Left ventricle myocardium inferior (tissue), 1 donor: Measurements from ENCODE around the gene OASL. TPM values are rescaled to one million over a fixed set of nuclear protein-coding genes. Genes with fewer than 3 reads are reported as not detected.

Source experiments
- DNase-seq: peaks from one replicate; pipeline ENCODE4 v3.0.0-alpha.2; 2020
- H3K27ac ChIP-seq: fragments of 200-600 bp; replicated peaks from 2 replicates; pipeline ENCODE4 v1.8.0; 2021
- H3K27me3 ChIP-seq: fragments of 200-600 bp; 2 replicates; pipeline ENCODE4 v1.8.0; 2021; ENCODE audit warnings: low read depth
- H3K36me3 ChIP-seq: fragments of 200-600 bp; 2 replicates; pipeline ENCODE4 v1.8.0; 2021
- H3K4me1 ChIP-seq: fragments of 200-600 bp; 2 replicates; pipeline ENCODE4 v1.8.0; 2021
- H3K4me3 ChIP-seq: fragments of 200-600 bp; 2 replicates; pipeline ENCODE4 v1.8.0; 2021; ENCODE audit warnings: mild to moderate bottlenecking, moderate library complexity
- H3K9me3 ChIP-seq: fragments of 200-600 bp; replicated peaks from 2 replicates; pipeline ENCODE4 v1.8.0; 2021
- intact Hi-C: fragments of 100-400 bp; cut with micrococcal nuclease; formaldehyde crosslinking; loops from one replicate; pipeline ENCODE4 v1.11.0; 2022
- total RNA-seq: library from RNA; stranded (reverse); fragmentation: NEBNext Ultra II Directional; extraction: Animal tissue kit (Norgen Biotek cat#: 25700); gene quantifications from one replicate; pipeline ENCODE4 v1.2.1, GENCODE V29; 2021
- TF ChIP-seq, protein P1 (sequence below): fragments of 200-600 bp; IDR thresholded peaks from 2 replicates; pipeline ENCODE4 v1.8.0; 2021; ENCODE audit warnings: antibody characterized with exemption, mild to moderate bottlenecking, borderline replicate concordance
- donor health status: DM: no; HTN: yes; CAD: no; lungs with severe emphysema.

Gene OASL
- total RNA-seq, 1 donor from 2014 or later, result 0.25 TPM

GRCh38 chr12:120999191-121000120, 39.6 kb downstream of the OASL start:
- no peak for DNase-seq
- Histone ChIP-seq H3K36me3 (peaks cover 23% of the 10 kb centered on the region), H3K4me1 (no peaks in the 10 kb centered on the region), H3K27ac (no peak overlapping the region), H3K27me3 (peaks cover 35% of the 10 kb centered on the region), H3K4me3 (no peak overlapping the region), H3K9me3 (no peaks in the 10 kb centered on the region)
- intact Hi-C loops, result no loop called here
- TF ChIP-seq, protein P1, sequence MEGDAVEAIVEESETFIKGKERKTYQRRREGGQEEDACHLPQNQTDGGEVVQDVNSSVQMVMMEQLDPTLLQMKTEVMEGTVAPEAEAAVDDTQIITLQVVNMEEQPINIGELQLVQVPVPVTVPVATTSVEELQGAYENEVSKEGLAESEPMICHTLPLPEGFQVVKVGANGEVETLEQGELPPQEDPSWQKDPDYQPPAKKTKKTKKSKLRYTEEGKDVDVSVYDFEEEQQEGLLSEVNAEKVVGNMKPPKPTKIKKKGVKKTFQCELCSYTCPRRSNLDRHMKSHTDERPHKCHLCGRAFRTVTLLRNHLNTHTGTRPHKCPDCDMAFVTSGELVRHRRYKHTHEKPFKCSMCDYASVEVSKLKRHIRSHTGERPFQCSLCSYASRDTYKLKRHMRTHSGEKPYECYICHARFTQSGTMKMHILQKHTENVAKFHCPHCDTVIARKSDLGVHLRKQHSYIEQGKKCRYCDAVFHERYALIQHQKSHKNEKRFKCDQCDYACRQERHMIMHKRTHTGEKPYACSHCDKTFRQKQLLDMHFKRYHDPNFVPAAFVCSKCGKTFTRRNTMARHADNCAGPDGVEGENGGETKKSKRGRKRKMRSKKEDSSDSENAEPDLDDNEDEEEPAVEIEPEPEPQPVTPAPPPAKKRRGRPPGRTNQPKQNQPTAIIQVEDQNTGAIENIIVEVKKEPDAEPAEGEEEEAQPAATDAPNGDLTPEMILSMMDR, result no peak

GRCh38 chr12:120998435-120998834, 40.6 kb downstream of the OASL start:
- Histone ChIP-seq H3K27ac (no peak overlapping the region), H3K9me3 (no peaks in the 10 kb centered on the region), H3K4me3 (no peak overlapping the region), H3K4me1 (no peaks in the 10 kb centered on the region), H3K27me3 (peaks cover 35% of the 10 kb centered on the region), H3K36me3 (peaks cover 13% of the 10 kb centered on the region)
- TF ChIP-seq, protein P1, result no peak
- intact Hi-C loops, result no loop called here
- DNase-seq, result no peak

DNA sequence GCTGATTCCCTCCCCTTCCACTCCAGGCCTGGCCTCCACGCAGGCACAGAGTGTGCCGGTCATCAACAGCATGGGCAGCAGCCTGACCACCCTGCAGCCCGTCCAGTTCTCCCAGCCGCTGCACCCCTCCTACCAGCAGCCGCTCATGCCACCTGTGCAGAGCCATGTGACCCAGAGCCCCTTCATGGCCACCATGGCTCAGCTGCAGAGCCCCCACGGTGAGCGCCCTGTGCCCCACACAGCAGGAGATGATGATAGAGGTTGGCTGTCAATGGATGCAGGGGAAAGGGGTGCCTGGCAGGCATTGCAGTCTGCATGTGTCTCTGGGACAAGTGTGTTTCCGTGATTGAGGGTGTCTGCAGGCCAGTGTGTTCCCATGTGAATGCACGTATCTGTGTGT, 41.6 kb downstream of the OASL start:
- DNase-seq, result no peak
- no peak overlapping the region for H3K4me3 ChIP-seq
- H3K36me3 ChIP-seq, result peaks cover 3% of the 10 kb centered on the region
- H3K4me1 ChIP-seq, result no peaks in the 10 kb centered on the region
- TF ChIP-seq, protein P1, result no peak
- H3K9me3 ChIP-seq, result no peaks in the 10 kb centered on the region
- H3K27ac ChIP-seq, result no peak overlapping the region
- peaks cover 35% of the 10 kb centered on the region for H3K27me3 ChIP-seq
- intact Hi-C loops, result no loop called here

DNA sequence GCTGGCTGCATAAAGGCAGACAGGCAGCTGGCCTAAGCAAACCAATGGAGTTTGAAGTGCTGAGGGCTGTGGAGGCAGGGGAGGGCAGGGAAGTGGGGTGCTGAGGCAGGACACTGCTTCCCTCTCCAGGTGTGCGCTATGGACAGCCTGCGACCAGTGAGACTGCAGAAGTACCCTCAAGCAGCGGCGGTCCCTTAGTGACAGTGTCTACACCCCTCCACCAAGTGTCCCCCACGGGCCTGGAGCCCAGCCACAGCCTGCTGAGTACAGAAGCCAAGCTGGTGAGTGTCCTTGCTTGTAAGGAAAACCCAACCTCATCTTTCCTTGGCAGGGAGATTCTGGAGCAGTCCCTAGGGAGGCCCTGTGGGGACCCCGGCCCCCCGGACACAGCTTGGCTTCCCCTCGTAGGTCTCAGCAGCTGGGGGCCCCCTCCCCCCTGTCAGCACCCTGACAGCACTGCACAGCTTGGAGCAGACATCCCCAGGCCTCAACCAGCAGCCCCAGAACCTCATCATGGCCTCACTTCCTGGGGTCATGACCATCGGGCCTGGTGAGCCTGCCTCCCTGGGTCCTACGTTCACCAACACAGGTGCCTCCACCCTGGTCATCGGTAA, 42.8 kb downstream of the OASL start:
- H3K9me3 ChIP-seq, result no peaks in the 10 kb centered on the region
- TF ChIP-seq, protein P1, result no peak
- H3K36me3 ChIP-seq, result no peaks in the 10 kb centered on the region
- H3K27ac ChIP-seq, result no peak overlapping the region
- H3K4me1 ChIP-seq, result no peaks in the 10 kb centered on the region
- no peak for DNase-seq
- intact Hi-C loops, result no loop called here
- peaks cover 35% of the 10 kb centered on the region for H3K27me3 ChIP-seq
- H3K4me3 ChIP-seq, result no peak overlapping the region

- H3K27me3 ChIP-seq, result peaks cover 35% of the 10 kb centered on the region
- TF ChIP-seq, protein P1, result no peak
- no peaks in the 10 kb centered on the region for H3K36me3 ChIP-seq
- DNase-seq, result no peak
- intact Hi-C loops, result no loop called here
- no peak overlapping the region for H3K4me3 ChIP-seq
- H3K27ac ChIP-seq, result no peak overlapping the region
- no peaks in the 10 kb centered on the region for H3K9me3 ChIP-seq
- H3K4me1 ChIP-seq, result no peaks in the 10 kb centered on the region
Observed at GRCh38 chr12:120994589-120995337, 44.3 kb downstream of the OASL start.
